ENCODE measurements around the gene CD14.

DNA sequence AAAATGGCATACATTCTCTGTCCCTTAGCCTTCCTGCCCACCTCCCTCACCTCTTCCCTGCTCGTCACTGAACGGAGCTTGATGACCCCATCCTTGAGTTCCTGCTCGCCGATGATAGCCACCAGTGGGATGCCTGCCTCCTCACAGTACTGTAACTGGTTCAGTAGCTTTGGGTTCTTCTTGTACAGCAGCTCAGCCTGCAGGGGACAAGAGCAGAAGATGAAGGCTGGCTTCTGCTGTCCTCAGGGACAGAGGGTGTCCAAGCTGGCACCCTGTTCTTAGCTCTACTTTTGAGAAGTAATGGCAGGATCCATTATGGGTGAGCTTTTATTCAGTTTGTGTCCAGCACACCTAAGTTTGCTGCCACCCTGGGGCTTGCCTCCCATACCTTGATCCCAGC, 41.7 kb upstream of the CD14 start:
- TF ChIP-seq, protein P1, sequence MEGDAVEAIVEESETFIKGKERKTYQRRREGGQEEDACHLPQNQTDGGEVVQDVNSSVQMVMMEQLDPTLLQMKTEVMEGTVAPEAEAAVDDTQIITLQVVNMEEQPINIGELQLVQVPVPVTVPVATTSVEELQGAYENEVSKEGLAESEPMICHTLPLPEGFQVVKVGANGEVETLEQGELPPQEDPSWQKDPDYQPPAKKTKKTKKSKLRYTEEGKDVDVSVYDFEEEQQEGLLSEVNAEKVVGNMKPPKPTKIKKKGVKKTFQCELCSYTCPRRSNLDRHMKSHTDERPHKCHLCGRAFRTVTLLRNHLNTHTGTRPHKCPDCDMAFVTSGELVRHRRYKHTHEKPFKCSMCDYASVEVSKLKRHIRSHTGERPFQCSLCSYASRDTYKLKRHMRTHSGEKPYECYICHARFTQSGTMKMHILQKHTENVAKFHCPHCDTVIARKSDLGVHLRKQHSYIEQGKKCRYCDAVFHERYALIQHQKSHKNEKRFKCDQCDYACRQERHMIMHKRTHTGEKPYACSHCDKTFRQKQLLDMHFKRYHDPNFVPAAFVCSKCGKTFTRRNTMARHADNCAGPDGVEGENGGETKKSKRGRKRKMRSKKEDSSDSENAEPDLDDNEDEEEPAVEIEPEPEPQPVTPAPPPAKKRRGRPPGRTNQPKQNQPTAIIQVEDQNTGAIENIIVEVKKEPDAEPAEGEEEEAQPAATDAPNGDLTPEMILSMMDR (IDR thresholded peaks at IDR 0.05; ENCODE audit: insufficient read depth, low read length, poor library complexity, severe bottlenecking) = no peak
- TF ChIP-seq EZH2phosphoT487 (conservative IDR thresholded peaks at IDR 0.05; ENCODE audit: low read length) = no peak
